GM21447 (cell line): ENCODE results near the gene FXN.

ENCODE experiments used
- ATAC-seq: cut with Tn5 transposase; IDR thresholded peaks from one replicate; pipeline ENCODE4 v1.9.1; 2021; ENCODE audit not compliant: unreplicated experiment

FXN gene

DNA sequence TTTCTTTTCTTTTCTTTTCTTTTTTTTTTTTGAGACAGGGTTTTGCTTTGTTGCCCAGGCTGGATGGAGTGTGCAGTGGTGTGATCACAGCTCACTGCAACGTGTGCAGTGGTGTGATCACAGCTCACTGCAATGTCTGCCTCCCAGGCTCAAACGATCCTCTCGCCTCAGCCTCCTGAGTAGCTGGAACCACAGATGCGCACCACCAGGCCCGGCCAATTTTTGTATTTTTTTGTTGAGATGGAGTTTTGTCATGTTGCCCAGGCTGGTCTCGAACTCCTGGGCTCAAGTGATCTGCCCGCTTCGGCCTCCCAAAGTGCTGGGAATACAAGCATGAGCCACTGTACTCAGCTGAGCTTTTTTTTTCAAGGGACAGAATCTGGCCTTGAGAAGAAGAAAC, 101.8 kb downstream of the FXN start:
- ATAC-seq: no peak

DNA sequence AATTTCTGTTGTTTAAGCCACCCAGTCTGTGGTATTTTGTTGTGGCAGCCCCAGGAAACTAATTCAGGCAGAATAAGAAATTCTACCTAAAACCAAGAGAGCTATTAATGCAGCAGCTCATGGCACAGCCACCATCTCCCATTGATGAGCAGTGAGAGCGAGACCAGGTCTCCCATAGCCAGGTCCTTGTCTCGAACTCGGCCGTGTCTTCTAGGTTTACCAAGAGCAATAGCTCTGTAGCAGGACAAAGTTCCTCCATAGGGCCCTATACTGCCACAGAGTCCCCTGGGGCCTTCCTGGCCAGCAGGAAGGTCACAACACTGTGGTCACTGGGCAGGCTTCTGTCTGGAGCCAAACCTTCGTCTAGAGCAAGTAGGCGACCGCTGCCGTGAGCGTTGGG, 104.0 kb downstream of the FXN start:
- no peak for ATAC-seq

DNA sequence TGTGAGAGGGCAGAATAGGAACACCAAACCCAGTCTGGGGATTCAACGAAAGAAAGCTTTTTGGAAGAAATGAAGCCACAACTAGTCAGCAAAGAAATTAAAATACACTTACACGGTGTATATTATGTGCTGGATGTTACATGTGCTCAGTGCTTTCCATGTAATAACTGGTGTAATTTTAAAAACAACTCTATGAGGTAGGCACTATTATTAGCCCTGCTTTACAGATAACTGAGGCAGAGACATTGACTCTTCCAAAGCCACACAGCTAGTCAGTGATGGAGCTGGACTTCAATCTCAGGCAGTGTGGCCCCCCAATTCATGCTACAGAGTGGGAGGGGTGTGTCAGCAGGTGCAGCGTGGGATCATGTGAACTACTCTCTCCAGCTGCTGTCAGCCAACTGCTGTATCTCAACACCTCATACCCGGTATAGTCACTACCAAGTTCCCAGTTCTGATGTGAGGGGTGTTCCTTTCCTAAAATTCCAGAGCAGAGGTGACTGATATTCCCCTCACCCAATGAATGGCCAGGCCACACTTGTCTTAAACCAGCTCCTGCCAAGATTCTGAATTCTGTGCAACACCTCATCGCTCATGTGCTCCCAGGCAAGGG, 104.7 kb downstream of the FXN start:
- no peak for ATAC-seq

DNA sequence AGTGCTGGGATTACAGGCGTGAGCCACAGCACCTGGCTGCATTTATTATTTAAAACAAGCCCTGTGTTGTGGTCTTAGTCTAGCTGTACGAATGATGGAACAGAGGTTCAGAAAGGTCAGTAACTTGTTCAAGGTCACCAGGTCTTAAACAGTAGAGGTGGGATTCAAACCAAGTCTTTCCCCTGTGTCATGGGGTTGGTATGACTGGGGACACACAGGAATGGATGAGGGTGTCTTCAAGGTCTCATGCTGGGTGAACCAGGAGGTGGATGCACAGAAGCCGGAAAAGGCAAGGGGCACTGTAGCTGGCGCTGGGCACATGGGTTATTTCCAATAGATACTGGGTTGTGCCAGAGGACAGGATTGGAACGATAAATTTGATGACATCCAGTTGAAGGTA, 106.3 kb downstream of the FXN start:
- no peak for ATAC-seq

DNA sequence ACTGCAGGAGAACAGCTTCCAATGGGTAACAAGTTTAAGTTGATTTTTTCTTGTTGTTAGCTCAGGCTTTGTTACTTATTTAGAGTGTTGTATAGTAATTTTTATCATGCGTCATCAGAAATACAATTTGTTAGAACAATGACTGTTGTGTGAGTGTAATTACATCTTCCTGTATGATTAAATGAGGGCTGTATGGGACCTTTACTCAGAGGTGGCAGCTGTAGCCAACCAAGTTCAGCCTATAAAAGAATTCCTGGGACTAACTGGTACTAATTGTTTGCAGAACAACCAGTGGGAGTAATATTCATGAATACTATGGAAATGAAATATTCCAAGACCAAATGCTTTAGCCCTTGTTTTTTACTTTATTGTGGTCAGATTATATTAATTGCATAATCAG, 107.7 kb downstream of the FXN start:
- no peak for ATAC-seq

DNA sequence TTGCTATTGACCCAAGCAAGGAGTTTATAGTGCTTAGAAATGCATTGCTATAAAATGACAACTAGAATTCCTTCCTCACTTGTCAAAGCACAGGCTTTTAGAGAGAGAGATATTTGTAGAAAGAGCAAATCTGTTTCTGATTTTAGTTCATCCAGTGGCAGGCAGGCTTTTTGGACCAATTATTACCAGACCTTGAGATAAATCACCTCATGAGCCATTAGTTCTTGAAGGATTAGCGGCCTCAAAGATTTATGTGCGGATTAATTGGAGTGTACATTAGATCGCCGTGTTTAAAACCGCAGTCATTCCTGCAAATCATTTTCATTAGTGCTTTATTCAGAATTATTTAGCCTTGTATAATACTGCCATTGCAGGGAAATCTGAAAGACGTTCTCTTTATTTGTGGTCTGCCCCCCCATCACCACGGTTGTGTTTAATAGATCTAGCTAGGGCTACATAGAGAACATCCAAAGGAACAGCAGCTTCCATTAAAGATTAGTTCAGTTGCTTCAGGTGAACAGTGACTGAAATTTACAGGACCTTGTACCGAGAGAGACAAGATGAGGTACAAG, 109.7 kb downstream of the FXN start:
- ATAC-seq: no peak

DNA sequence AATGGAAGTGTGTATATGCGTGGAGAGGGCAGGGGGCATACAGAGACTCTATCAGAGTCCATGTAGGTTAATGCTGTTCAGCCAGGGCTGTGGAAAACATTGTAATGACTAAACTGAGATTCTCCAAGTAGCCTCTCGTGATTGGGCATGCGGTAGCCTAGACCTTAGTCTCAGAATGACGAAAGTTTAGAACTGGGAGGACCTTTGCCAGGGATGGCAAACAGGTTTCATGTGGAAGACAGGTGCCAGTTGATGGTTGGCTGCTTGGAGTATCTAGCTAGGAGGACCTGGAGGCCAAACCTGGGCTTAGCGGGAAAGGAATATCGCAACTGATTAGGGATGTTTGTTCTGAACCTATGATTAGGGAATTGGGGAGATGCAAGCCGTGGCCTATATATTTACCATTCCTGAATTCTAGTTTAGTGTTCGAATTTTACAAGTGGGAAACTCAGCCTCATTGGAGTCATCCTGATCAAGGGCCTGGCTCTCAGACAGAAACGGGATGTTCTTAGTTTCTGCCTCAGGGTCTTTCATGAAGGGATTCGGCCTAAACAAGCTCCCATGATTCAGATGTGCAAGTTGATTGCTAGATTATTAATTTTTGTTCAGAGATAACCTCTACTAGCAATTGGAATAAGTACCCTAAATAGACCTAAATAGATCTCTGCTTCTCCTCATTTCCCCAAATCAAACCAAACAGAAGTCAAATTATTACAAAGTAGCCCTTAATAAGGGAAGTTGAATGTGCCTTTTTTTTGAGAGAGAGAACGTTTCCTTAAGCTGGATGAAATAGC, 111.7 kb downstream of the FXN start:
- no peak for ATAC-seq

DNA sequence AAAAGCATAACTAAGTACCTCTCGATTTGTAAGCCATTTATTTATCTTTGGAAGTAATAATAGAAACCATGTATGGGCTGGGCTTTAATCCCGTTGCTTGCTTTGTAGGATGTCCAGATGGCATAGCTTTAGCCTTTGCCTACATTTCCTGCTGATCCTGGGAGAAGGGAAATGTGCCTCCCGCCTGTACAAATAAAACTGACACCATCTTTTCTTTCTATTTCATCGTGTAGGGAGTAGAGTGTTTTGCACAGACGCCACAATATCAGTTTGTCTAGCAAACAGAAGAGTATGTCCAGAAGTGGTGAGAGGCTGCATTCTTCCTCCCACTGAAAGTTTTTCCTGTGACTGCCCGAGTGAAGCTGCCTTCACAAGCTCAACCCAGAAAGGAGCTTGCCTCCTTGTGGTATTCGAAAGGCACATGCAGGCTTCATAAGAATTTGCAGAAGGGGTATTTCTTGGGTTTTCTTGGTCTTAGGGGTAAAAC, 113.8 kb downstream of the FXN start:
- ATAC-seq: no peak
